Measurements from ENCODE around the gene PMM2. TPM values are rescaled to one million over a fixed set of nuclear protein-coding genes. Genes with fewer than 3 reads are reported as not detected.
A peak's percentile ranks its signal among the peaks of the same experiment; 100 is the strongest.

The PMM2 gene
- total and polyA plus RNA-seq, 9 of the 15 experiments (the other 6 are each of a cell fraction or from before 2014, with no cell fraction given): 5.6 to 42.7 (median 25.9) TPM

GRCh38 chr16:8868416-8869211, 71.0 kb downstream of the PMM2 start, which contains the start of gene CARHSP1 (continued):
- TF ChIP-seq ZBTB40 (IDR thresholded peaks at IDR 0.05) (no peak), ZBTB40 (CRISPR knock-in tag; IDR thresholded peaks at IDR 0.05) (no peak), ATF7 (IDR thresholded peaks at IDR 0.05) (0 out of 2 replicates have a peak, but pooled peaks have one; percentile 37), UBTF (IDR thresholded peaks at IDR 0.05; ENCODE audit: borderline replicate concordance in 1 of 2, low read depth in 2 of 2, low read length in 2 of 2) (peak in 1 of 2 experiments; percentile 22; a peak in 1 of 4 replicates), CBFA2T2 (conservative IDR thresholded peaks at IDR 0.05) (peak; percentile 80), SREBF1 (IDR thresholded peaks at IDR 0.05; ENCODE audit: borderline replicate concordance, low read depth, low read length) (no peak), CHCHD3 (CRISPR knock-in tag; IDR thresholded peaks at IDR 0.05) (no peak), ZNF217 (CRISPR knock-in tag; IDR thresholded peaks at IDR 0.05) (no peak), ILK (tag; IDR thresholded peaks at IDR 0.05; ENCODE audit: borderline replicate concordance, low read depth) (no peak), ZBTB7A (IDR thresholded peaks at IDR 0.05; ENCODE audit: borderline replicate concordance, control insufficient read depth, low read depth, low read length) (peak; percentile 92), ZNF695 (CRISPR knock-in tag; IDR thresholded peaks at IDR 0.05) (no peak), STAG1 (CRISPR knock-in tag; IDR thresholded peaks at IDR 0.05; ENCODE audit: borderline replicate concordance) (0 out of 2 replicates have a peak, but pooled peaks have one; percentile 27), ETV1 (tag; conservative IDR thresholded peaks at IDR 0.05; ENCODE audit: low read depth) (no peak), RBM17 (IDR thresholded peaks at IDR 0.05; ENCODE audit: borderline replicate concordance, low read depth, low read length) (no peak), NCOA1 (IDR thresholded peaks at IDR 0.05; ENCODE audit: low read depth) (no peak; the same call in 1 of the 2 replicates), PHB2 (IDR thresholded peaks at IDR 0.05; ENCODE audit: low read depth) (no peak), CC2D1A (IDR thresholded peaks at IDR 0.05) (no peak)

Data from K562 (cell line).